ENCODE results near the gene MROH7. TPM values are rescaled to one million over a fixed set of nuclear protein-coding genes. Genes with fewer than 3 reads are reported as not detected.

The MROH7 gene
- total RNA-seq, 1 experiment from 2014 or later, result not detected

GRCh38 chr1:54745864-54746263 is 104.3 kb downstream of the MROH7 start:
- Histone ChIP-seq H3K9me3 (ENCODE audit: low read length) (no peaks in the 10 kb centered on the region), H3K27me3 (ENCODE audit: low read length) (no peaks in the 10 kb centered on the region), H3K79me2 (ENCODE audit: low read length) (no peaks in the 10 kb centered on the region), H3K9ac (ENCODE audit: low read length) (no peak overlapping the region), H3K9me2 (replicated peaks; ENCODE audit: low read length) (no peaks in the 10 kb centered on the region), H3K4me1 (ENCODE audit: insufficient read depth, low read length) (no peaks in the 10 kb centered on the region), H3K27ac (ENCODE audit: low read length) (no peak overlapping the region), H4K20me1 (ENCODE audit: low read length) (no peaks in the 10 kb centered on the region), H3K4me3 (ENCODE audit: low read length) (no peak overlapping the region), H3K4me2 (ENCODE audit: low read length) (no peak overlapping the region), H3F3A (ENCODE audit: low read length, unreplicated experiment) (no peaks in the 10 kb centered on the region), H3K36me3 (ENCODE audit: low read depth, low read length) (peaks cover 16% of the 10 kb centered on the region), H2AFZ (ENCODE audit: low read length) (no peak overlapping the region)
- TF ChIP-seq EZH2phosphoT487 (IDR thresholded peaks at IDR 0.05; ENCODE audit: borderline replicate concordance, low read length), result no peak
- no peak for TF ChIP-seq CTCF (conservative IDR thresholded peaks at IDR 0.05; ENCODE audit: low read depth, low read length)
- ChIA-PET POLR2A (ENCODE audit: unreplicated experiment) (no interaction called here), CTCF (no interaction called here)
- ATAC-seq, result no peak
- no peak for DNase-seq
- intact Hi-C loops (cut with micrococcal nuclease), result no loop called here
- BruUV-seq (replicated peaks), result no TSS peak

- Histone ChIP-seq H3K9me2 (replicated peaks; ENCODE audit: low read length) (no peaks in the 10 kb centered on the region), H3K36me3 (ENCODE audit: low read depth, low read length) (no peaks in the 10 kb centered on the region), H3F3A (ENCODE audit: low read length, unreplicated experiment) (no peaks in the 10 kb centered on the region), H3K27ac (ENCODE audit: low read length) (no peak overlapping the region), H3K9me3 (ENCODE audit: low read length) (no peaks in the 10 kb centered on the region), H2AFZ (ENCODE audit: low read length) (no peak overlapping the region), H3K27me3 (ENCODE audit: low read length) (no peaks in the 10 kb centered on the region), H3K4me3 (ENCODE audit: low read length) (no peak overlapping the region), H3K4me1 (ENCODE audit: insufficient read depth, low read length) (no peaks in the 10 kb centered on the region), H3K4me2 (ENCODE audit: low read length) (no peak overlapping the region), H4K20me1 (ENCODE audit: low read length) (no peaks in the 10 kb centered on the region), H3K9ac (ENCODE audit: low read length) (no peak overlapping the region), H3K79me2 (ENCODE audit: low read length) (no peaks in the 10 kb centered on the region)
- ATAC-seq (no peak), DNase-seq (no peak)
- TF ChIP-seq EZH2 (IDR thresholded peaks at IDR 0.05; ENCODE audit: low read length, unreplicated experiment) (no peak), EZH2phosphoT487 (IDR thresholded peaks at IDR 0.05; ENCODE audit: borderline replicate concordance, low read length) (no peak), CTCF (conservative IDR thresholded peaks at IDR 0.05; ENCODE audit: low read depth, low read length) (no peak)
- CTCF ChIA-PET, result no interaction called here
- intact Hi-C loops (cut with micrococcal nuclease), result no loop called here
- POLR2A ChIA-PET (ENCODE audit: unreplicated experiment), result no interaction called here
- BruUV-seq (replicated peaks), result no TSS peak
Measured at GRCh38 chr1:54748094-54748835, 106.7 kb downstream of the MROH7 start.

- DNase-seq (no peak), ATAC-seq (no peak)
- no peak overlapping the region for H2AFZ ChIP-seq (ENCODE audit: low read length)
- H3K9me3 ChIP-seq (ENCODE audit: low read length), result no peaks in the 10 kb centered on the region
- H3K4me1 ChIP-seq (ENCODE audit: insufficient read depth, low read length), result no peaks in the 10 kb centered on the region
- H3K4me2 ChIP-seq (ENCODE audit: low read length), result no peak overlapping the region
- H3K79me2 ChIP-seq (ENCODE audit: low read length), result no peaks in the 10 kb centered on the region
- no peak overlapping the region for H3K4me3 ChIP-seq (ENCODE audit: low read length)
- no peaks in the 10 kb centered on the region for H3K36me3 ChIP-seq (ENCODE audit: low read depth, low read length)
- H3K9ac ChIP-seq (ENCODE audit: low read length), result no peak overlapping the region
- H4K20me1 ChIP-seq (ENCODE audit: low read length), result no peaks in the 10 kb centered on the region
- no peak for TF ChIP-seq CTCF (conservative IDR thresholded peaks at IDR 0.05; ENCODE audit: low read depth, low read length)
- no peak for TF ChIP-seq EZH2 (IDR thresholded peaks at IDR 0.05; ENCODE audit: low read length, unreplicated experiment)
- TF ChIP-seq EZH2phosphoT487 (IDR thresholded peaks at IDR 0.05; ENCODE audit: borderline replicate concordance, low read length), result no peak
- ChIA-PET CTCF (no interaction called here), POLR2A (ENCODE audit: unreplicated experiment) (no interaction called here)
- no peak overlapping the region for H3K27ac ChIP-seq (ENCODE audit: low read length)
- H3F3A ChIP-seq (ENCODE audit: low read length, unreplicated experiment), result no peaks in the 10 kb centered on the region
- intact Hi-C loops (cut with micrococcal nuclease), result no loop called here
- BruUV-seq (replicated peaks), result no TSS peak
- H3K9me2 ChIP-seq (replicated peaks; ENCODE audit: low read length), result no peaks in the 10 kb centered on the region
- H3K27me3 ChIP-seq (ENCODE audit: low read length), result no peaks in the 10 kb centered on the region
Measured at GRCh38 chr1:54750596-54750995, 109.0 kb downstream of the MROH7 start.
